Adrenal gland (tissue), 12 donors: ENCODE results near the gene MGAT5. TPM values are rescaled to one million over a fixed set of nuclear protein-coding genes. Genes with fewer than 3 reads are reported as not detected.

Experiments used
- DNase-seq, 7 donors: peaks; one replicate each; pipeline ENCODE4 v3.0.0-alpha.2; 2019 to 2020
- H3K27ac ChIP-seq, 5 donors: fragments of 200-600 bp; sonication (generic) in 4 of 5; 1 replicate in 3 of 5; 2 replicates in 2 of 5; pipeline versions ENCODE4 v1.5.1 to v1.8.0; 2016 to 2020; ENCODE audit warnings: mild to moderate bottlenecking in 1 of 5
- H3K27me3 ChIP-seq: fragments of 200-600 bp; 2 replicates; pipeline ENCODE4 v1.8.0; 2021
- H3K36me3 ChIP-seq, 2 donors: fragments of 200-600 bp; replicated peaks in 1 of 2; 1 replicate in 1 of 2; 2 replicates in 1 of 2; pipeline versions ENCODE4 v1.5.1 to v1.8.0; 2018 to 2022
- H3K4me1 ChIP-seq, 2 donors: fragments of 200-600 bp; replicated peaks in 1 of 2; 1 replicate in 1 of 2; 2 replicates in 1 of 2; pipeline versions ENCODE4 v1.5.1 to v1.8.0; 2018 to 2021
- H3K4me3 ChIP-seq, 4 donors: fragments of 200-600 bp; sonication (generic) in 3 of 4; one replicate each; pipeline ENCODE4 v1.5.1; 2016 to 2018
- H3K9me3 ChIP-seq, 3 donors: fragments of 200-600 bp; sonication (generic) in 1 of 3; replicated peaks in 1 of 3; 1 replicate in 2 of 3; 2 replicates in 1 of 3; pipeline versions ENCODE4 v1.5.1 to v1.8.0; 2016 to 2021
- POLR2A ChIP-seq, 2 donors: fragments of 450-650 bp; IDR thresholded peaks; one replicate each; pipeline ENCODE4 v1.6.1; 2017; ENCODE audit warnings: antibody characterized with exemption in 2 of 2, mild to moderate bottlenecking in 2 of 2, moderate library complexity in 1 of 2
- WGBS, 4 donors: extraction: QIAGEN DNeasy Blood & Tissue Kit in 2 of 4; methylation state at CpG; one replicate each; pipeline versions ENCODE4 v1.1.5 to v1.1.7; 2013 to 2017; 5-methylcytosine and 5-hydroxymethylcytosine counted together
- intact Hi-C, 2 donors: fragments of 100-400 bp; cut with DNase I; formaldehyde crosslinking; loops; one replicate each; pipeline versions ENCODE4 v1.14.1 to v1.15.0; 2022 to 2023
- polyA plus RNA-seq, 3 donors: library from polyadenylated mRNA; stranded (reverse); fragments of 200-250 nt in 2 of 3; fragments of 350-450 nt in 1 of 3; fragmentation: Illumina TruSeq in 1 of 3; extraction: RNeasy Lipid Tissue Mini Kit (QIAGEN cat#74804) in 1 of 3; gene quantifications; one replicate each; pipeline ENCODE4 v1.2.3, GENCODE V29; 2013 to 2014
- total RNA-seq, 9 donors: library from RNA; depleted of rRNA in 4 of 9; stranded (reverse); fragments of >200 nt in 4 of 9; fragments of 120-200 nt in 1 of 9; fragmentation: NEBNext Ultra II Directional in 1 of 9; extraction: Animal tissue kit (Norgen Biotek cat#: 25700) in 1 of 9; gene quantifications; one replicate each; pipeline versions ENCODE4 v1.1.0 to v1.2.4, GENCODE V29; 2013 to 2023
- TF ChIP-seq, protein P1 (sequence below), 6 experiments: fragments of 450-650 bp in 4 of 6; fragments of 200-600 bp in 2 of 6; sonication (generic) in 1 of 6; IDR thresholded peaks; 1 replicate in 5 of 6; 2 replicates in 1 of 6; pipeline versions ENCODE4 v1.5.1 to v1.8.0; 2016 to 2021; ENCODE audit warnings: antibody characterized with exemption in 6 of 6, mild to moderate bottlenecking in 2 of 6, moderate library complexity in 1 of 6
- donor health status: healthy with polysubstance abuse.
- donor health status: Bipolar disorder and iron deficiency.
- donor health status: DM: yes; HTN: yes; CAD: no.
- donor health status: DM: no; HTN: no; CAD: no.
- donor health status: DM: no; HTN: no; CAD: no.
- donor health status: DM: yes; HTN: yes; CAD: no.

Gene MGAT5
- total and polyA plus RNA-seq, 12 donors, result 2.9 to 74.6 (median 41.1) TPM

- intact Hi-C loops, result no loop called here
- 93 to 96% (median 95%) methylated on average over 2 of the region's 2 CpGs for WGBS, 4 donors
- no peaks in the 10 kb centered on the region for H3K9me3 ChIP-seq
- no peak for DNase-seq
- TF ChIP-seq, protein P1, sequence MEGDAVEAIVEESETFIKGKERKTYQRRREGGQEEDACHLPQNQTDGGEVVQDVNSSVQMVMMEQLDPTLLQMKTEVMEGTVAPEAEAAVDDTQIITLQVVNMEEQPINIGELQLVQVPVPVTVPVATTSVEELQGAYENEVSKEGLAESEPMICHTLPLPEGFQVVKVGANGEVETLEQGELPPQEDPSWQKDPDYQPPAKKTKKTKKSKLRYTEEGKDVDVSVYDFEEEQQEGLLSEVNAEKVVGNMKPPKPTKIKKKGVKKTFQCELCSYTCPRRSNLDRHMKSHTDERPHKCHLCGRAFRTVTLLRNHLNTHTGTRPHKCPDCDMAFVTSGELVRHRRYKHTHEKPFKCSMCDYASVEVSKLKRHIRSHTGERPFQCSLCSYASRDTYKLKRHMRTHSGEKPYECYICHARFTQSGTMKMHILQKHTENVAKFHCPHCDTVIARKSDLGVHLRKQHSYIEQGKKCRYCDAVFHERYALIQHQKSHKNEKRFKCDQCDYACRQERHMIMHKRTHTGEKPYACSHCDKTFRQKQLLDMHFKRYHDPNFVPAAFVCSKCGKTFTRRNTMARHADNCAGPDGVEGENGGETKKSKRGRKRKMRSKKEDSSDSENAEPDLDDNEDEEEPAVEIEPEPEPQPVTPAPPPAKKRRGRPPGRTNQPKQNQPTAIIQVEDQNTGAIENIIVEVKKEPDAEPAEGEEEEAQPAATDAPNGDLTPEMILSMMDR (IDR thresholded peaks at IDR 0.05), result no peak
- TF ChIP-seq POLR2A (IDR thresholded peaks at IDR 0.05), result no peak
- no peaks in the 10 kb centered on the region for H3K36me3 ChIP-seq
- no peak overlapping the region for H3K4me3 ChIP-seq
- H3K4me1 ChIP-seq, result peaks cover 0 to 10% of the 10 kb centered on the region in 2 donors
- H3K27ac ChIP-seq, result no peak overlapping the region
- H3K27me3 ChIP-seq, result no peaks in the 10 kb centered on the region
Measured at GRCh38 chr2:134416018-134416417, 162.1 kb downstream of the MGAT5 start.

GRCh38 chr2:134416637-134417036 is 162.8 kb downstream of the MGAT5 start:
- peaks cover 0 to 4% of the 10 kb centered on the region in 2 donors for H3K4me1 ChIP-seq
- no peak for DNase-seq
- TF ChIP-seq, protein P1 (IDR thresholded peaks at IDR 0.05), result no peak
- no peak for TF ChIP-seq POLR2A (IDR thresholded peaks at IDR 0.05)
- no peak overlapping the region for H3K27ac ChIP-seq
- intact Hi-C loops, result no loop called here
- WGBS, 4 donors, result 93 to 100% (median 97%) methylated on average over 1 of the region's 1 CpG
- no peaks in the 10 kb centered on the region for H3K9me3 ChIP-seq
- no peaks in the 10 kb centered on the region for H3K36me3 ChIP-seq
- H3K27me3 ChIP-seq, result no peaks in the 10 kb centered on the region
- H3K4me3 ChIP-seq, result no peak overlapping the region

DNA sequence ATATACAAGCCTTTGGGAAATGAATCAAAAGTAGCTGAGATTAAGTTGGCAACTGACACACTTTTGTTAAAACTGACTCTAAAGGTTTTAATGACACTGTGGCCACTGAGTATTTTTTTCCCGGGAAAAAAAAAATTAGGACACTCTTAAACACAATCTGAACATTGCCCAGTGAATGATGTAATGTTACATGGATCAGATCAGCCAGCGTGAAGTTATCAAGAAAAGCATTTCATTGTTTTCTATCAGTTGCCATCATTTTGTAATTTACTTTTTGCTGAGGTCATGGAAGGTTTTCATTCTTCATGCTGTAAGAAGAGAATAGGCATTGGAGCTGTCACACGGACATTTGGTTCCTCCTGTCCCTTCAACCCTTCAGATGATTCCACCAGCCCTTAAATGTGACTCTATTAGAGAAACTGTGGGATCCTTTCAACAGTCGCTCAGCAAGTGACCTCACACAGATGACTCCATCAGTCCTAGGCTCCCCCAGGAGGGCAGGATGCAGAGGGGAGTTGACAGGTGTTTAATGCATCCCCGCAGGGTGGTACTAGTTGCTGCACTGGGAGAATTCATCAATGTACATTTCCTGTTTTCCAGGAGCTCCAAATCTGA is 164.2 kb downstream of the MGAT5 start:
- DNase-seq, result no peak
- H3K27me3 ChIP-seq, result no peaks in the 10 kb centered on the region
- no peak overlapping the region for H3K27ac ChIP-seq
- no peaks in the 10 kb centered on the region for H3K9me3 ChIP-seq
- H3K4me1 ChIP-seq, result no peaks in the 10 kb centered on the region
- 83 to 90% (median 88%) methylated on average over 5 of the region's 5 CpGs for WGBS, 4 donors
- H3K36me3 ChIP-seq, result no peaks in the 10 kb centered on the region
- H3K4me3 ChIP-seq, result no peak overlapping the region
- no peak for TF ChIP-seq POLR2A (IDR thresholded peaks at IDR 0.05)
- TF ChIP-seq, protein P1 (IDR thresholded peaks at IDR 0.05), result no peak
- intact Hi-C loops, result no loop called here

GRCh38 chr2:134420259-134420658 is 166.4 kb downstream of the MGAT5 start:
- Histone ChIP-seq H3K36me3 (no peaks in the 10 kb centered on the region), H3K4me1 (no peaks in the 10 kb centered on the region), H3K9me3 (no peaks in the 10 kb centered on the region), H3K27me3 (no peaks in the 10 kb centered on the region), H3K4me3 (no peak overlapping the region), H3K27ac (no peak overlapping the region)
- TF ChIP-seq, protein P1 (IDR thresholded peaks at IDR 0.05), result no peak
- 82 to 87% (median 83%) methylated on average over 7 of the region's 7 CpGs for WGBS, 4 donors
- DNase-seq, result peak in 1 of 7 donors; percentile 61
- intact Hi-C loops, result no loop called here
